Brain microvascular endothelial cell (primary cell): ENCODE measurements around the gene SLC2A11.

ENCODE experiments used
- DNase-seq: peaks from one replicate; pipeline ENCODE4 v3.0.0-alpha.2; 2020
- H3K27ac ChIP-seq: fragments of 250-450 bp; sonication (Bioruptor Pico); 2 replicates; pipeline ENCODE4 v1.5.1; 2020; ENCODE audit warnings: mild to moderate bottlenecking, moderate library complexity
- H3K27me3 ChIP-seq: fragments of 250-450 bp; sonication (Bioruptor Pico); replicated peaks from 2 replicates; pipeline ENCODE4 v1.5.1; 2020; ENCODE audit warnings: mild to moderate bottlenecking
- H3K36me3 ChIP-seq: fragments of 250-450 bp; sonication (Bioruptor Pico); replicated peaks from 2 replicates; pipeline ENCODE4 v1.5.1; 2020; ENCODE audit warnings: mild to moderate bottlenecking
- H3K4me3 ChIP-seq: 2 replicates; pipeline ENCODE4 v1.5.1; 2011; ENCODE audit warnings: low read depth, mild to moderate bottlenecking, control low read depth, low read length, moderate library complexity
- CTCF ChIP-seq: IDR thresholded peaks from 2 replicates; pipeline ENCODE4 v1.5.1; 2011; ENCODE audit warnings: low read depth, mild to moderate bottlenecking, moderate library complexity, low read length, control low read depth, inconsistent platforms; ENCODE audit errors: missing control alignments
- in situ Hi-C: cut with HindIII; loops from 2 replicates; pipeline ENCODE4 v1.10.0; 2017; ENCODE audit warnings: low sequenced_read_pairs, low pct_ligation_motif_present

Gene SLC2A11

GRCh38 chr22:23892706-23893105 is 35.0 kb downstream of the SLC2A11 start:
- in situ Hi-C loops = no loop called here
- peaks cover 18% of the 10 kb centered on the region for H3K36me3 ChIP-seq
- H3K27ac ChIP-seq = no peak overlapping the region

GRCh38 chr22:23893121-23893944 is 35.7 kb downstream of the SLC2A11 start:
- Histone ChIP-seq H3K27ac (peak overlapping the region; percentile 88), H3K4me3 (peak overlapping the region; percentile 82), H3K36me3 (peaks cover 18% of the 10 kb centered on the region), H3K27me3 (no peaks in the 10 kb centered on the region)
- TF ChIP-seq CTCF = no peak
- in situ Hi-C loops = no loop called here
- no peak for DNase-seq

More at GRCh38 chr22:23892706-23893105, 35.0 kb downstream of the SLC2A11 start:
- no peaks in the 10 kb centered on the region for H3K27me3 ChIP-seq
- TF ChIP-seq CTCF = no peak
- no peak overlapping the region for H3K4me3 ChIP-seq
- no peak for DNase-seq

- Histone ChIP-seq H3K27ac (peak within 1 kb of the TSS; percentile 88), H3K27me3 (no peaks in the 10 kb centered on the region), H3K36me3 (peaks cover 18% of the 10 kb centered on the region), H3K4me3 (peak within 1 kb of the TSS; percentile 82)
- peak; percentile 92 for DNase-seq
- peak; percentile 91 for TF ChIP-seq CTCF
- in situ Hi-C loops = no loop called here
These were observed 36.5 kb downstream of the SLC2A11 start, which contains the start of gene MIF for GRCh38 chr22:23893945-23894709. MIF (plus strand) TSS chr22:23894383; CDS start chr22:23894475, 92 bp downstream.

- peak; percentile 58 for DNase-seq
- peak overlapping the region; percentile 88 for H3K27ac ChIP-seq
- peak; percentile 61 for TF ChIP-seq CTCF
- in situ Hi-C loops = no loop called here
- peaks cover 18% of the 10 kb centered on the region for H3K36me3 ChIP-seq
- no peaks in the 10 kb centered on the region for H3K27me3 ChIP-seq
- peak overlapping the region; percentile 82 for H3K4me3 ChIP-seq
These were observed 37.3 kb downstream of the SLC2A11 start for GRCh38 chr22:23894710-23895598.

- TF ChIP-seq CTCF = no peak
- Histone ChIP-seq H3K4me3 (peak overlapping the region; percentile 82), H3K36me3 (peaks cover 18% of the 10 kb centered on the region), H3K27me3 (no peaks in the 10 kb centered on the region), H3K27ac (peak overlapping the region; percentile 88)
- in situ Hi-C loops = no loop called here
- DNase-seq = no peak
These were observed 38.0 kb downstream of the SLC2A11 start for GRCh38 chr22:23895599-23896144.
